Activated naive CD8-positive, alpha-beta T cell treated with anti-CD3 and anti-CD28 coated beads for 36 hours (primary cell): ENCODE data around the gene FBXO36. TPM values are rescaled to one million over a fixed set of nuclear protein-coding genes. Genes with fewer than 3 reads are reported as not detected.
"Not testable (repeated sequence)": the region's sequence is repeated elsewhere in the genome, so short reads cannot be mapped to it uniquely, and the experiment has no call there.

ENCODE experiments used
- DNase-seq: peaks from one replicate; pipeline ENCODE4 v3.0.0; 2021
- H3K27ac Mint-ChIP-seq: one replicate; pipeline ENCODE4 v1.8.0; 2022; ENCODE audit warnings: mild to moderate bottlenecking, moderate library complexity, mixed read lengths
- H3K27me3 Mint-ChIP-seq: one replicate; pipeline ENCODE4 v1.8.0; 2022; ENCODE audit warnings: mild to moderate bottlenecking, mixed read lengths
- H3K36me3 Mint-ChIP-seq: one replicate; pipeline ENCODE4 v1.8.0; 2021; ENCODE audit warnings: mild to moderate bottlenecking, mixed read lengths
- H3K4me1 Mint-ChIP-seq: one replicate; pipeline ENCODE4 v1.8.0; 2021; ENCODE audit warnings: mixed read lengths
- H3K4me3 Mint-ChIP-seq: one replicate; pipeline ENCODE4 v1.8.0; 2022; ENCODE audit warnings: mild to moderate bottlenecking, moderate library complexity, mixed read lengths
- H3K9me3 Mint-ChIP-seq: one replicate; pipeline ENCODE4 v1.8.0; 2022; ENCODE audit warnings: mixed read lengths
- total RNA-seq, 2 experiments: library from RNA; stranded (reverse); gene quantifications; one replicate each; pipeline ENCODE4 v1.2.3, GENCODE V29; 2021

Gene FBXO36
- total RNA-seq, 2 experiments from 2014 or later, result 1.1 to 1.3 TPM

- Mint-ChIP-seq H3K4me1 (peaks cover 18% of the 10 kb centered on the region), H3K36me3 (no peaks in the 10 kb centered on the region), H3K9me3 (no peaks in the 10 kb centered on the region), H3K27ac (no peak overlapping the region), H3K27me3 (no peaks in the 10 kb centered on the region), H3K4me3 (no peak overlapping the region)
- DNase-seq, result no peak
Observed at GRCh38 chr2:229927817-229928321, 5.6 kb downstream of the FBXO36 start.

GRCh38 chr2:229930656-229931055, 8.4 kb downstream of the FBXO36 start:
- H3K9me3 Mint-ChIP-seq, result no peaks in the 10 kb centered on the region
- peaks cover 12% of the 10 kb centered on the region for H3K4me1 Mint-ChIP-seq
- no peak for DNase-seq
- H3K27ac Mint-ChIP-seq, result no peak overlapping the region
- H3K36me3 Mint-ChIP-seq, result no peaks in the 10 kb centered on the region
- no peak overlapping the region for H3K4me3 Mint-ChIP-seq
- H3K27me3 Mint-ChIP-seq, result no peaks in the 10 kb centered on the region

GRCh38 chr2:229931241-229931640, 8.9 kb downstream of the FBXO36 start:
- Mint-ChIP-seq H3K27me3 (no peaks in the 10 kb centered on the region), H3K4me1 (peaks cover 12% of the 10 kb centered on the region), H3K36me3 (no peaks in the 10 kb centered on the region), H3K9me3 (no peaks in the 10 kb centered on the region), H3K27ac (no peak overlapping the region), H3K4me3 (no peak overlapping the region)
- no peak for DNase-seq

GRCh38 chr2:229937537-229937936, 15.2 kb downstream of the FBXO36 start:
- H3K4me3 Mint-ChIP-seq, result no peak overlapping the region
- no peak overlapping the region for H3K27ac Mint-ChIP-seq
- no peaks in the 10 kb centered on the region for H3K9me3 Mint-ChIP-seq
- no peaks in the 10 kb centered on the region for H3K27me3 Mint-ChIP-seq
- H3K4me1 Mint-ChIP-seq, result no peaks in the 10 kb centered on the region
- H3K36me3 Mint-ChIP-seq, result no peaks in the 10 kb centered on the region
- no peak for DNase-seq

GRCh38 chr2:229942671-229943070, 20.4 kb downstream of the FBXO36 start:
- Mint-ChIP-seq H3K4me3 (no peak overlapping the region), H3K4me1 (peaks cover 10% of the 10 kb centered on the region), H3K27ac (no peak overlapping the region), H3K36me3 (no peaks in the 10 kb centered on the region), H3K9me3 (no peaks in the 10 kb centered on the region), H3K27me3 (no peaks in the 10 kb centered on the region)
- no peak for DNase-seq

GRCh38 chr2:229943171-229943570, 20.9 kb downstream of the FBXO36 start:
- DNase-seq, result no peak
- no peaks in the 10 kb centered on the region for H3K27me3 Mint-ChIP-seq
- no peaks in the 10 kb centered on the region for H3K36me3 Mint-ChIP-seq
- no peak overlapping the region for H3K27ac Mint-ChIP-seq
- H3K4me3 Mint-ChIP-seq, result no peak overlapping the region
- peaks cover 12% of the 10 kb centered on the region for H3K4me1 Mint-ChIP-seq
- no peaks in the 10 kb centered on the region for H3K9me3 Mint-ChIP-seq

GRCh38 chr2:229943770-229944449, 21.6 kb downstream of the FBXO36 start:
- no peak for DNase-seq
- peaks cover 12% of the 10 kb centered on the region for H3K4me1 Mint-ChIP-seq
- no peaks in the 10 kb centered on the region for H3K27me3 Mint-ChIP-seq
- H3K9me3 Mint-ChIP-seq, result no peaks in the 10 kb centered on the region
- H3K4me3 Mint-ChIP-seq, result no peak overlapping the region
- H3K36me3 Mint-ChIP-seq, result no peaks in the 10 kb centered on the region
- no peak overlapping the region for H3K27ac Mint-ChIP-seq

GRCh38 chr2:229945975-229946374, 23.7 kb downstream of the FBXO36 start:
- H3K36me3 Mint-ChIP-seq, result no peaks in the 10 kb centered on the region
- no peaks in the 10 kb centered on the region for H3K27me3 Mint-ChIP-seq
- H3K4me3 Mint-ChIP-seq, result no peak overlapping the region
- H3K9me3 Mint-ChIP-seq, result no peaks in the 10 kb centered on the region
- H3K4me1 Mint-ChIP-seq, result peaks cover 12% of the 10 kb centered on the region
- no peak for DNase-seq
- no peak overlapping the region for H3K27ac Mint-ChIP-seq

- Mint-ChIP-seq H3K27me3 (no peaks in the 10 kb centered on the region), H3K27ac (no peak overlapping the region), H3K9me3 (no peaks in the 10 kb centered on the region), H3K4me1 (peaks cover 12% of the 10 kb centered on the region), H3K4me3 (no peak overlapping the region), H3K36me3 (no peaks in the 10 kb centered on the region)
- DNase-seq, result no peak
Observed at GRCh38 chr2:229947544-229947943, 25.2 kb downstream of the FBXO36 start.

- no peak for DNase-seq
- no peak overlapping the region for H3K4me3 Mint-ChIP-seq
- no peak overlapping the region for H3K27ac Mint-ChIP-seq
- peaks cover 5% of the 10 kb centered on the region for H3K4me1 Mint-ChIP-seq
- H3K36me3 Mint-ChIP-seq, result no peaks in the 10 kb centered on the region
- H3K27me3 Mint-ChIP-seq, result no peaks in the 10 kb centered on the region
- no peaks in the 10 kb centered on the region for H3K9me3 Mint-ChIP-seq
Observed at GRCh38 chr2:229952256-229952835, 30.0 kb downstream of the FBXO36 start.

GRCh38 chr2:229955663-229956062, 33.4 kb downstream of the FBXO36 start:
- Mint-ChIP-seq H3K4me3 (no peak overlapping the region), H3K36me3 (no peaks in the 10 kb centered on the region), H3K4me1 (no peaks in the 10 kb centered on the region), H3K27me3 (no peaks in the 10 kb centered on the region), H3K9me3 (no peaks in the 10 kb centered on the region), H3K27ac (no peak overlapping the region)
- no peak for DNase-seq

GRCh38 chr2:229956491-229956890, 34.2 kb downstream of the FBXO36 start:
- Mint-ChIP-seq H3K9me3 (no peaks in the 10 kb centered on the region), H3K27me3 (no peaks in the 10 kb centered on the region), H3K27ac (no peak overlapping the region), H3K4me1 (no peaks in the 10 kb centered on the region), H3K4me3 (no peak overlapping the region), H3K36me3 (no peaks in the 10 kb centered on the region)
- DNase-seq, result no peak

GRCh38 chr2:229963596-229963995, 41.3 kb downstream of the FBXO36 start:
- not testable (repeated sequence) for H3K4me1 Mint-ChIP-seq, H3K4me3 Mint-ChIP-seq, H3K36me3 Mint-ChIP-seq, H3K9me3 Mint-ChIP-seq, H3K27ac Mint-ChIP-seq, H3K27me3 Mint-ChIP-seq, DNase-seq

- no peak overlapping the region for H3K27ac Mint-ChIP-seq
- DNase-seq, result no peak
- no peaks in the 10 kb centered on the region for H3K27me3 Mint-ChIP-seq
- no peaks in the 10 kb centered on the region for H3K4me1 Mint-ChIP-seq
- no peaks in the 10 kb centered on the region for H3K36me3 Mint-ChIP-seq
- no peak overlapping the region for H3K4me3 Mint-ChIP-seq
- no peaks in the 10 kb centered on the region for H3K9me3 Mint-ChIP-seq
Observed at GRCh38 chr2:229969921-229970320, 47.6 kb downstream of the FBXO36 start.

- no peaks in the 10 kb centered on the region for H3K36me3 Mint-ChIP-seq
- no peaks in the 10 kb centered on the region for H3K9me3 Mint-ChIP-seq
- no peaks in the 10 kb centered on the region for H3K27me3 Mint-ChIP-seq
- no peak overlapping the region for H3K27ac Mint-ChIP-seq
- no peak overlapping the region for H3K4me3 Mint-ChIP-seq
- H3K4me1 Mint-ChIP-seq, result no peaks in the 10 kb centered on the region
- no peak for DNase-seq
Observed at GRCh38 chr2:229970406-229970805, 48.1 kb downstream of the FBXO36 start.

GRCh38 chr2:229971298-229971790, 49.0 kb downstream of the FBXO36 start:
- Mint-ChIP-seq H3K27ac (no peak overlapping the region), H3K27me3 (no peaks in the 10 kb centered on the region), H3K36me3 (no peaks in the 10 kb centered on the region), H3K9me3 (no peaks in the 10 kb centered on the region), H3K4me3 (no peak overlapping the region), H3K4me1 (no peaks in the 10 kb centered on the region)
- DNase-seq, result no peak
